HT-29 (cell line): Measurements from ENCODE around the gene RAB24. TPM values are rescaled to one million over a fixed set of nuclear protein-coding genes. Genes with fewer than 3 reads are reported as not detected.

Source experiments
- DNase-seq: peaks from one replicate; pipeline ENCODE4 v3.0.0-alpha.2; 2015; ENCODE audit warnings: low spot score
- total RNA-seq: library from RNA; depleted of rRNA; stranded (reverse); fragments of >200 nt; shearing (Covaris generic); gene quantifications from 2 replicates; pipeline ENCODE4 v1.2.3, GENCODE V29; 2014

Gene RAB24
- total RNA-seq, 1 experiment from 2014 or later: 33.7 TPM

GRCh38 chr5:177333420-177334154 lies 30.1 kb upstream of the RAB24 start:
- no peak for DNase-seq

GRCh38 chr5:177332896-177333260 lies 29.4 kb upstream of the RAB24 start:
- no peak for DNase-seq

GRCh38 chr5:177332031-177332895 lies 28.7 kb upstream of the RAB24 start:
- no peak for DNase-seq

- no peak for DNase-seq
These were observed 27.7 kb upstream of the RAB24 start for GRCh38 chr5:177330991-177331842.

GRCh38 chr5:177329883-177330282 lies 26.4 kb upstream of the RAB24 start:
- DNase-seq: no peak

GRCh38 chr5:177328545-177329231 lies 25.2 kb upstream of the RAB24 start:
- no peak for DNase-seq

- no peak for DNase-seq
These were observed 24.3 kb upstream of the RAB24 start for GRCh38 chr5:177327539-177328522.

- peak; percentile 53 for DNase-seq
These were observed 22.4 kb upstream of the RAB24 start for GRCh38 chr5:177325868-177326381.

- DNase-seq: no peak
These were observed 17.4 kb upstream of the RAB24 start for GRCh38 chr5:177320879-177321278.

GRCh38 chr5:177319913-177320588 lies 16.5 kb upstream of the RAB24 start:
- no peak for DNase-seq

GRCh38 chr5:177317959-177318377 lies 14.4 kb upstream of the RAB24 start:
- peak; percentile 89 for DNase-seq

GRCh38 chr5:177316005-177316404 lies 12.5 kb upstream of the RAB24 start:
- DNase-seq: no peak

- no peak for DNase-seq
These were observed 11.9 kb upstream of the RAB24 start for GRCh38 chr5:177315411-177315810.

GRCh38 chr5:177314376-177315342 lies 11.1 kb upstream of the RAB24 start:
- no peak for DNase-seq

GRCh38 chr5:177313561-177314259 lies 10.2 kb upstream of the RAB24 start:
- no peak for DNase-seq

GRCh38 chr5:177312649-177313181 lies 9.2 kb upstream of the RAB24 start:
- DNase-seq: peak; percentile 75
